ENCODE measurements around the gene LPIN2.
A peak's percentile ranks its signal among the peaks of the same experiment; 100 is the strongest.
"Not testable (repeated sequence)": the region's sequence is repeated elsewhere in the genome, so short reads cannot be mapped to it uniquely, and the experiment has no call there.

The LPIN2 gene

DNA sequence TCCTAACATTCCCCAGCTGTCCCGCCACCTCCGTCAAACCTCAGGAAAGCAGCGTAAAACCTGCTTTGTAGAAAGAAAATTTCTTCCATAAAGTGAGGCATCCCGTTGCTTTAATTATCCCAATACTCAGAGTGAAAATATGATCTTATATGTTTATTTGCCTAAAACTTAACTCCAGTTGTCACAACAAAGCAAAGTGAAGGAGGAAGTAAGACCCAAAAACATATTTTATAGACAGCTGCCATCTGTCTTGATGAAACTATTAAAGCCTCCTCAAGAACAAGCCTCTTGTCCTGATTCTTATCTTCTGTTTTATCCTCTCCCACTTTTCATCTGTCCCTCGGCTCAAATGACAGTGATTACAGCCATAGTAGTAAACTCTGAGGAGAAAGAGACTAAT is 28.9 kb upstream of the LPIN2 start:
- no peak for DNase-seq

GRCh38 chr18:3040881-3041280 is 27.9 kb upstream of the LPIN2 start:
- no peak for DNase-seq

DNA sequence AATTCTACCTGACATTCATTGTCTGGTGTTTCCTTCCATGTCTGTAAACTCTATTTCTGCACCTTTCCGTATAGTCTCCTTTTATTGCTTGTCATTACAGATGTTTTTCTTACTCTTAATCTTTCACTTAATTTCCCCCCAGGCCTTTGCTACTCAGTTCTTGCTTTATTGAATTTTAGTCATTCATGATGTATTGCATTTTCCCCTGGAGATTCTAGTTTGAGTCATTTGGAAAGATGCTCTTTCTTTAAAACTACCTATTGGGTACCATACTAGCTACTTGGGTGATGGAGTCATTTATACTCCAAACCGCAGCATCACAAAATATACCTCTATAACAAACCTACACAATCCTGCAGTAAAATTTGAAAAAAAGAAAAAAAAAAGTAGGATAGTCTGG is 27.2 kb upstream of the LPIN2 start:
- DNase-seq, result no peak

GRCh38 chr18:3037423-3037915 is 24.5 kb upstream of the LPIN2 start:
- DNase-seq, result no peak

DNA sequence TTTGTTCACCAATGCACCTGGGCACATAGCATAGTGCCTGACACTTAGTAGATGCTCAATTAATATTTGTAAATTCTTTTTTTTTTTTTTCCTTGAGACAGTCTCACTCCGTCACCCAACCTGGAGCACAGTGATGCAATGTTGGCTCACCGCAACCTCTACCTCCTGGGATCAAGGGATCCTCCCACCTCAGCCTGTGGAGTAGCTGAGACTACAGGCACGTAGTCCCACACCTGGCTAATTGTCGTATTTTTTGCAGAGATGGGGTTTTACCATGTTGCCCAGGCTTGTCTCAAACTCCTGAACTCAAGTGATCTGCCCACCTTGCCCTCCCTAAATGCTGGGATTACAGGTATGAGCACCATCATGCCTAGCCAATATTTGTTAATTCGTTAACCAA is 23.2 kb upstream of the LPIN2 start:
- no peak for DNase-seq

GRCh38 chr18:3035635-3036034 is 22.7 kb upstream of the LPIN2 start:
- no peak for DNase-seq

- no peak for DNase-seq
Observed at GRCh38 chr18:3032721-3033120, 19.8 kb upstream of the LPIN2 start.

- DNase-seq, result no peak
Observed at GRCh38 chr18:3029215-3029952, 16.4 kb upstream of the LPIN2 start.

GRCh38 chr18:3028115-3028514 is 15.2 kb upstream of the LPIN2 start:
- not testable (repeated sequence) for DNase-seq

GRCh38 chr18:3027370-3027891 is 14.5 kb upstream of the LPIN2 start:
- DNase-seq, result no peak

- DNase-seq, result no peak
Observed at GRCh38 chr18:3025544-3025943, 12.6 kb upstream of the LPIN2 start.

DNA sequence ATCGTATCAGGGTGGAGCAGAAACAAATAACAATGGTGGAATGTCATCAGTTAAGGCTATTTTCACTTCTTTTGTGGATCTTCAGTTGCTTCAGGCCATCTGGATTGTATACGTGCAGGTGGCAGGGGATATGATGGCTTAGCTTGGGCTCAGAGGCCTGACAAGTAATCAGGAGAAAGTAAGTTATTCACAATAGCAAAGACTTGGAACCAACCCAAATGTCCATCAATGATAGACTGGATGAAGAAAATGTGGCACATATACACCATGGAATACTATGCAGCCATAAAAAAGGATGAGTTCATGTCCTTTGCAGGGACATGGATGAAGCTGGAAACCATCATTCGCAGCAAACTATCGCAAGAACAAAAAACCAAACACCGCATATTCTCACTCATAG is 10.7 kb upstream of the LPIN2 start:
- DNase-seq, result not testable (repeated sequence)

- DNase-seq, result no peak
Observed at GRCh38 chr18:3016585-3017297, 3.8 kb upstream of the LPIN2 start.

- DNase-seq, result no peak
Observed at GRCh38 chr18:3015851-3016250, 2.9 kb upstream of the LPIN2 start.

- no peak for DNase-seq
Observed at GRCh38 chr18:3015204-3015592, 2.3 kb upstream of the LPIN2 start.

DNA sequence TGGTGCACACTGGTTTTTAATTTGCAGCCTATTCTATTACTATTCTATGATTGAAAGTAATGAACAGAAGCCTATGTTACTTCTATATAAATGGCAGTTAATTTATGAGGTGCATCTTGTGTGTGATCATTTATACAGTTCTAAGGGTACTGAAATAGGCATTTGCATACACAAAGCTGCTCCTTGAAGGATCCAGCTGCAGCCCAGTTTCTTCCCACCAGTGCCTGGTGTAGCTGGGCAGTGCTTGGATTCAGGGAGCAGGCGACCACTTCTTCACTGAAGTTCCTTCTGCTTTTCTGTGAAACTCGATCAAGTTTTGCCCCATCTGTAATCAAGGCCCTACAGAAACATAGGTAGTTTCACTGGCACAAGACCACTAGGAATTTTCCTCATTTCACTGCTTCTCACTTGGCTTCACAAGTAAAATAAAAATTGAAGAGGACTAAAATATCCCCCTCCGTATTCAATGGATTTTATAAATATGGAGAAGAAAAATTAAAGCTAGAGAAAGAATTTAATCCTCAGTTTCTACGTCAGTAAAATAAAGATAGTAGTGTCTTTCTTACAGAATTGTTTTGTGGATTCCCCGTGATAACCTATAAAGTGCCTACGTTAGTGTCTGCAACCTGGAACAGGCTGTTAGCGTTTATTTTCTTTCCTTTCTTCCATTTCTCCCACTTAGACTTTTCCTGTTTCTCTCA is 1.7 kb upstream of the LPIN2 start:
- DNase-seq, result no peak

DNA sequence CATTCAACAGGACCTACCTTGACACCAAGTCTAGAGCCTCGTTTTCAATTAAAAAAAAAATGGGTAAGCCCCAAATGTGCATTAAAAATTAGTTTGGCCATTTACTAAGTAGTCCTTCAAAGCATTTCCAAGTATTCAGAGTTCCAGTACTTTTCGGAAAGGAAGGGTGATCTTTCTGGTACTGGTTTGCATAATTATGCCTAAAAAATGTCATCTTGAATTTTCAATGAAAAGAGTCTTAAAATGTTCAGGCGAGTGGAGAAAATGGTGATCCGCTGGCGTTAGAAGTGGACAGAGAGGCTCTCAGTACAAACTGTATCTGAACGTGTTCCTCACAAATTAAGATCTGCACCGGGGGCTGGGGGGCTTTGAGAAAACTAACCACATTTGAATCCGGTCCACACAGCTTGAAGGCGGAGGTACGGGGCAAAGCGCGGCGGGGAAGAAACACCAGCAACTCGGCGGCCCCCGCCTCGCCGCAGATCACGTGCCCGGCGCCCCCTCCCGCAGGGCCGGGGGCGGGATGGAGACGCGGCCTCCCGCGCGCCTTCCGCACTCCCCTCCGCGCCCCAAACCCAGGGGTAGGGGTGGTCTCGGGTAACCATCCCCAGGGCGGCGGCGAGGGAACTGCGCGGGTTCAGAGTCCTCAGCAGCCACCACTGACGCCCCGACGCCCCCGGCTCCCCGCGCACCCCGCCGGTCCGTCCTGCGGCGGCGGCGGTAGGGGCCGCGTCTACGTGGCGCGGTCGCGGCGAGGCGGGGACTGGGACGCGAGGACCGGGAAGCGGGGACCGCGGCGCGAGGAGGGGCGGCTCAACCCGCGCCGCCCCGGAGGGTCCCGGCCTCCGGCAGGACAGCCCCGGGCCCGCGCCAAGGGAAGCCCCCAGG is 564 bp downstream of the LPIN2 start:
- peak; percentile 40 to 52 for DNase-seq

GRCh38 chr18:3010086-3010485 is 2.9 kb downstream of the LPIN2 start:
- no peak for DNase-seq

- DNase-seq, result no peak
Observed at GRCh38 chr18:3008541-3008940, 4.4 kb downstream of the LPIN2 start.

DNA sequence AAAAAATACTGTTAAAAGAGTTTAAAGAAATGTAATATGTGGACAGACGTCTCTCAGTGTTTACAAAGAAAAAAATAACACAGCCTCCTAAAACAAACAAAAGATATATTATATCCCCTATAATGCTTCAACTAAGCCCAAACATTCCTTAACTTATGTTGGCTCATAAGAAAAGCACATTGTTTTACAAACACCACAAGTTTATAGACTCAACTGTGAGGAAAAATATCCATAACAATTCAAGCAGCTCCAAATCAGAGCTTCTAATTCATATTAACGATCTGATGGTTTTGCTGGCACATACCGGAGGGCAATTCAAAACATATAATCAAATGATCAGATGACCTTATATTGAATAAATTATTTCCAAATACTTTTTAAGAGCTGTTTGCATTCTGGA is 5.5 kb downstream of the LPIN2 start:
- DNase-seq, result no peak

GRCh38 chr18:3005462-3005861 is 7.5 kb downstream of the LPIN2 start:
- no peak for DNase-seq

GRCh38 chr18:3003766-3004165 is 9.2 kb downstream of the LPIN2 start:
- DNase-seq, result not testable (repeated sequence)

DNA sequence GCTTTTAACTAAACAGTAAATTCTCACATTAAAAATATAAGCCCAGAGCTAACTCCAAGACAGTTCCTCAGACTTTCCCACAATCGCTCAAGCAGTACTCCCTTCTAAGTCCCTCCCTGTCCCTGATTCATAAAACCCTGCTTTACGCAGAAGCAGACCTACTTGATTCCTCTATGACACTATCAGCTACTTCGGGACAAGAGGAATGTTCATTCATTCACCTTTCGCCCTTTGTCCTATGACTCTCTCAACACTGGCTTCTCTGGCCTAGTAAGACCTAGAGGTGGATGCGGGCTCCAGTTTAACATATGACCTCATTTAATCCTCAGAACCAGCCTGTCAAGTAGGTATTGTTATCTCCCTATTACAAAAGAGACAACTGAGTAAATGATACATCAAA is 10.2 kb downstream of the LPIN2 start:
- DNase-seq, result no peak

All from activated CD4-positive, alpha-beta T cell treated with anti-CD3 and anti-CD28 coated beads for 4 hours (primary cell).